ENCODE results near the gene PCSK9. TPM values are rescaled to one million over a fixed set of nuclear protein-coding genes. Genes with fewer than 3 reads are reported as not detected.
A peak's percentile ranks its signal among the peaks of the same experiment; 100 is the strongest.

PCSK9 gene
- polyA plus RNA-seq, 1 donor (not counting 4 experiments of a cell fraction or from before 2014, with no cell fraction given), result 61.7 TPM

- DNase-seq (ENCODE audit: low read depth, low spot score) (no peak), FAIRE-seq (peak; percentile 71)
- Histone ChIP-seq H3K27me3 (ENCODE audit: control insufficient read depth, extremely low read depth, insufficient read depth, low read length) (peaks cover under 1% of the 10 kb centered on the region), H2AFZ (ENCODE audit: control insufficient read depth, low read length) (no peak overlapping the region), H3K4me3 (ENCODE audit: control insufficient read depth in 2 of 3, extremely low read depth in 1 of 3, insufficient read depth in 2 of 3, low read depth in 1 of 3, low read length in 3 of 3) (no peak overlapping the region), H3K9me3 (ENCODE audit: control insufficient read depth, low read depth, low read length) (no peaks in the 10 kb centered on the region), H4K20me1 (ENCODE audit: control insufficient read depth, extremely low read depth, insufficient read depth, low read length) (no peaks in the 10 kb centered on the region), H3K27ac (ENCODE audit: control insufficient read depth, insufficient read depth, low read length) (no peak overlapping the region), H3K9me1 (ENCODE audit: control insufficient read depth, extremely low read depth, insufficient read depth, low read length) (no peaks in the 10 kb centered on the region), H3K79me2 (ENCODE audit: control insufficient read depth, insufficient read depth, low read length) (no peaks in the 10 kb centered on the region), H3K9ac (ENCODE audit: control insufficient read depth, extremely low read depth, insufficient read depth, low read length) (no peak overlapping the region), H3K4me1 (ENCODE audit: control insufficient read depth, extremely low read depth, insufficient read depth, low read length) (peaks cover 14% of the 10 kb centered on the region), H3K4me2 (ENCODE audit: control insufficient read depth, extremely low read depth, insufficient read depth, low read depth, low read length) (no peak overlapping the region), H3K36me3 (ENCODE audit: control insufficient read depth in 2 of 2, extremely low read depth in 1 of 2, insufficient read depth in 2 of 2, low read length in 2 of 2) (no peaks in the 10 kb centered on the region)
- TF ChIP-seq EZH2 (IDR thresholded peaks at IDR 0.05; ENCODE audit: low read length) (no peak), CTCF (optimal IDR thresholded peaks at IDR 0.05 in 1 of 3, IDR thresholded peaks at IDR 0.05 in 1 of 3, conservative IDR thresholded peaks at IDR 0.05 in 1 of 3; ENCODE audit: extremely low read depth in 1 of 3, insufficient read depth in 2 of 3, low read length in 3 of 3) (no peak)
- dilution Hi-C loops (cut with MboI; ENCODE audit: extremely low pct_ligation_motif_present, low sequenced_read_pairs), result no loop called here
These were observed 33.8 kb upstream of the PCSK9 start for GRCh38 chr1:55005351-55006140.

- Histone ChIP-seq H3K27ac (ENCODE audit: control insufficient read depth, insufficient read depth, low read length) (no peak overlapping the region), H3K4me1 (ENCODE audit: control insufficient read depth, extremely low read depth, insufficient read depth, low read length) (peaks cover 14% of the 10 kb centered on the region), H4K20me1 (ENCODE audit: control insufficient read depth, extremely low read depth, insufficient read depth, low read length) (no peaks in the 10 kb centered on the region), H3K79me2 (ENCODE audit: control insufficient read depth, insufficient read depth, low read length) (no peaks in the 10 kb centered on the region), H3K9me3 (ENCODE audit: control insufficient read depth, low read depth, low read length) (no peaks in the 10 kb centered on the region), H3K27me3 (ENCODE audit: control insufficient read depth, extremely low read depth, insufficient read depth, low read length) (no peaks in the 10 kb centered on the region), H3K9ac (ENCODE audit: control insufficient read depth, extremely low read depth, insufficient read depth, low read length) (no peak overlapping the region), H3K36me3 (ENCODE audit: control insufficient read depth in 2 of 2, extremely low read depth in 1 of 2, insufficient read depth in 2 of 2, low read length in 2 of 2) (no peaks in the 10 kb centered on the region), H3K9me1 (ENCODE audit: control insufficient read depth, extremely low read depth, insufficient read depth, low read length) (no peaks in the 10 kb centered on the region), H2AFZ (ENCODE audit: control insufficient read depth, low read length) (no peak overlapping the region), H3K4me2 (ENCODE audit: control insufficient read depth, extremely low read depth, insufficient read depth, low read depth, low read length) (no peak overlapping the region), H3K4me3 (ENCODE audit: control insufficient read depth in 2 of 3, extremely low read depth in 1 of 3, insufficient read depth in 2 of 3, low read depth in 1 of 3, low read length in 3 of 3) (no peak overlapping the region)
- FAIRE-seq (no peak), DNase-seq (ENCODE audit: low read depth, low spot score) (no peak)
- dilution Hi-C loops (cut with MboI; ENCODE audit: extremely low pct_ligation_motif_present, low sequenced_read_pairs), result no loop called here
- TF ChIP-seq CTCF (optimal IDR thresholded peaks at IDR 0.05 in 1 of 3, IDR thresholded peaks at IDR 0.05 in 1 of 3, conservative IDR thresholded peaks at IDR 0.05 in 1 of 3; ENCODE audit: extremely low read depth in 1 of 3, insufficient read depth in 2 of 3, low read length in 3 of 3) (no peak), EZH2 (IDR thresholded peaks at IDR 0.05; ENCODE audit: low read length) (no peak)
These were observed 32.4 kb upstream of the PCSK9 start for GRCh38 chr1:55006931-55007330.

Measured in keratinocyte (primary cell).